Measurements from ENCODE around the gene YPEL4.

Gene YPEL4

GRCh38 chr11:57648801-57649735, 644 bp downstream of the YPEL4 start:
- peak; percentile 81 for DNase-seq

GRCh38 chr11:57647960-57648800, 1.5 kb downstream of the YPEL4 start:
- DNase-seq = peak; percentile 67

DNA sequence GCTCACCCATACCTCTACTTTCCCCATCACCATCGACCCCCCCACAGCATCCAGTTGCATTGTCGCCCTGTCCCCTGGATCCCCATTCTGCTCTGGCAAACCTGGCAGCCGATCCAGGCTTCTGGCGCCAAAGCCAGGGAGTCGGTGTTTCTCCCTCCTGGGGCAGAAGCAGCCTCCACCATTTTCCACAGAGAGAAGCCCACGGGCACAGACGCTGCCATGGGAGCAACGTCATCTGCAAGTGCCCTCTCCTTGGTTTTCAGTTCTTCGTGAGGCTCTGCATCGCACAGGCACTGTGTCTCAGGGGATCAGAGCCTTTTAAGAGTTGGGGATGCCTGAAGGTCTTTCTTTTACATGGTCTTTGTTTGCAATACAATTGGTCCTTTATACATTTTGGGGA, 2.3 kb downstream of the YPEL4 start:
- peak; percentile 69 for DNase-seq

DNA sequence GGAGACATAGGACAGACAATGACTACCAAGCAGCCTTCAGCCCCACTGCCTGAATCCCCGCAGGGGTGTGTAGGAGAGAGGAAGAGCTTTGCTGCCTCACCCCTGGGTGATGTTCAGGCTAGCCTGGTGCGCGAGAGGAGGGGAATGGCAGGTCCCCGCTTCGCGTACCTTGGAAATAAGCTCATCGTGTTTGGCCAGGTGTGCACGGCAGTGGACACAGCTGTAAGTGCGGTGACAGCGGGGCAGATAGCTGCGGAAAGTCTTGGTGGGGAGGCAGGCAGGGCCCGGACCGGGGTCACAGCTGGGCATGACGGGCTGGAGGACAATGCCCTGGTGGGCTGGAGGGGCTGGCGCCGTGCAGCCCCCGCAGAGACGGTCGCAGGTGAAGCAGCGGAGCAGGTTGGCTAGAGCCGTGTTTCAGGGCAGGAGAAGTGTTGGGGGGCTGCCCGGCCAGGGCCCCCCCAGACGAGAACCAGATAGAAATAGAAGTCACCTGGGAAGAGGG, 2.9 kb downstream of the YPEL4 start:
- DNase-seq = peak; percentile 67

DNA sequence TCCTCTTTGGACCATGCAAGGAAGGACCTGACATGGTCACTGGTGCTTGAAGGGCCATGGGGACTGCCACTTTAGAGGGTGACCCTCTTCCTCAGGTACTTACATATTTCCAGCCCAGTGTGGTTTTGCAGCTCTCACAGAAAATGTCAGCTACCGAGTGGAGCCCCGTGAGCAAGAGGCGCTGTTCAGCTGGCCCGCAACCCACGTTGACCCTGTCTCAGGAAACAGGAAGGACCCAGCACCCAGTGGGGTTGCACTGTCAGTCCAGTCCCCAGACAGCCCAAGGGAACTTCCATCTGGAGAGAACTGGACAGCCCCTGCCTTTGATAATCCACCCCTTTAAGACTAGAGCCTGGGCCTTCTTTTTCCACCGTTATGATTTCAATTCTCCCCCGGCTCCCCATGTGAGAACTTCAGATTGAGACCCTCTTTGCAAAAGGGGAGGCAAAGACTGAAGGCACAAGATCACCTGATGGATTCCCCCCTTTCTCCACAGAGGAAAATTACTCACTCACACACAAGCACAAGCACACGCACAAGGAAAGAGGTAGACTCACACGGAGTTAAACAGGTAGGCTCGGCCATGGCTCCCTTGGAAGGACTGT, 3.4 kb downstream of the YPEL4 start:
- DNase-seq = peak; percentile 35

- DNase-seq = peak; percentile 60
Observed at GRCh38 chr11:57645689-57646085, 4.0 kb downstream of the YPEL4 start.

- DNase-seq = peak; percentile 93
Observed at GRCh38 chr11:57644748-57645688, 4.7 kb downstream of the YPEL4 start.

GRCh38 chr11:57643802-57644201, 5.9 kb downstream of the YPEL4 start:
- DNase-seq = no peak

GRCh38 chr11:57641011-57641807, 8.5 kb downstream of the YPEL4 start:
- peak; percentile 72 for DNase-seq

DNA sequence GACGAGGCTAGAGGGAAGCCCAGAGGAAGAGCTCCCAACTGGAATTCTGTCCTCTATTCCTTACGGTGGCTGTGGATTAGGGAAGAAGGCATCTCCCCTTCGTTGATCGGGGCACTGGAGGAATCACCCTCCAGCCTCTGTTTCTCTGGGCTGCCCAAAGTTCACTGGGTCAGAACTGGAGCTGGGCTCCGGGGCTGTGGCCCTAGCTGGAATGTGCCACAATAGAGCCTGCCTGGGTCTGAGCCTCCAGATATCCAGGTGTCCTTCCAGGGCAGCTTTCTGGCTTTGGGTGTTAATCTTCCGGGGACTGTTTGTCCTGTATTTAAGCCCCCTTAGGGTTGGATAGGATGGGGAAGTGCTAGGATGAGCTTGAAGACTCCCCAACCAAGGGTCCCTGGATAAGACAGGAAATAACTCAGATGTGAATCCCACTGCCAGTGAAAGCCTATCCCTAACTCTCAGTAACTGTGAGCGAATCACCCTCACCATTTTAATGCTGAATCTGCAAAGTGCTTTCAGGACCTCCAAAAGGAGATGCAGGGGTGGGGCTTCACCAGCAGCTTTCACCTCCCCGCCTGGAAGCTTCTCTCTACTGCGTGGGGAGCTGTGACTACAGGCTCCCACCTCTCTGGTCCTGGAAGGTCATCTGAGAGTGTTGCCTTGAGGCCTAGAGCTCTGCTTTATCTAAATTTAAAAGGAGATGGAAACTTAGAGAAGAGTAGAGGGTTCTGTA, 9.5 kb downstream of the YPEL4 start:
- DNase-seq = no peak

GRCh38 chr11:57639321-57640067, 10.2 kb downstream of the YPEL4 start:
- DNase-seq = peak; percentile 98

- DNase-seq = peak; percentile 62
Observed at GRCh38 chr11:57638811-57639320, 10.8 kb downstream of the YPEL4 start.

- peak; percentile 97 for DNase-seq
Observed at GRCh38 chr11:57638005-57638781, 11.5 kb downstream of the YPEL4 start.

- DNase-seq = no peak
Observed at GRCh38 chr11:57637626-57638004, 12.1 kb downstream of the YPEL4 start.

DNA sequence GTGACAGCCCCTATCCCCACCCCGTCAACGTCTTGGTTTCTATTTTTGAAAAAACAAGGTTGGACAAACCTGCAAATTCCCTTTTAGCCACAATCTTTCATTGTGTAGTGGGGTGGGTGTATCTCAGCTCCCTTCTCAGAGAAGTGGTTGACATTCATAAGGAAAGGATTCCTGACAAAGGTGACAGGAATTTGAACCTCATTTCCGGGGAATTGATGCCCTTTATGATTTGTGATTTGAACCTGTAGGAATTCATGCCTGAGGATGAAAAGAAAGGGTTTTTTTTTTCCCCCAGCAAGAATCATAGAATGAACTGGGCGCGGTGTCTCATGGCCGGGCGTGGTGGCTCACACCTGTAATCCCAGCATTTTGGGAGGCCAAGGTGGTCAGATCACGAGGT, 14.5 kb downstream of the YPEL4 start:
- no peak for DNase-seq

DNA sequence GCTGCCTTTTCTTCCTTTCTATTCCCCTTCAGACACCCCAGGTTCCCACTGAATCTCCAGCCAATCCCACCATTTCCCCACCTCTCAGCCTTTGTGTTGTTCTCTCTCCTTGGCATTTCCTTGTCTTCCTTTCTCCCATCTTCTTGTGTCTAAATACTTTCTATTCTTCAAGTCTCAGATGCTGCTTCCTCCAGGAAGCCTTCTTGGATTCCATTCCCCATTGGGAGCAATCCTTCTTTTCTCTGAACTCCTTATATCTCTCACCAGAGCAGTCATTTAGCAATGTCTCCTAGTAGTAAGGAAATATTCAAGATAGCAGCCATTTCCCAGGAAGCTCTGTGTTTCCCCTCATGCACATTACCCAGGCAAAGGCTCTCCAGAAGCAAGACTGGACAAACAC, 15.4 kb downstream of the YPEL4 start:
- no peak for DNase-seq

GRCh38 chr11:57633394-57634070, 16.2 kb downstream of the YPEL4 start:
- peak; percentile 20 for DNase-seq

- no peak for DNase-seq
Observed at GRCh38 chr11:57632116-57632515, 17.6 kb downstream of the YPEL4 start.
